HCT116 (cell line): Measurements from ENCODE around the gene OPCML.

Experiments used
- CEBPB ChIP-seq: IDR thresholded peaks from 2 replicates; pipeline ENCODE4 v1.6.1; 2012; ENCODE audit warnings: low read depth
- ELF1 ChIP-seq: IDR thresholded peaks from 2 replicates; pipeline ENCODE4 v1.6.1; 2012; ENCODE audit warnings: low read depth, borderline replicate concordance
- JUND ChIP-seq: IDR thresholded peaks from 2 replicates; pipeline ENCODE4 v1.6.1; 2012
- POLR2A ChIP-seq: IDR thresholded peaks from 2 replicates; pipeline ENCODE4 v1.7.0; 2011; ENCODE audit warnings: borderline replicate concordance; ENCODE audit not compliant: insufficient read depth, insufficient read length; ENCODE audit errors: extremely low read depth
- POLR2AphosphoS5 ChIP-seq: IDR thresholded peaks from 2 replicates; pipeline ENCODE4 v1.6.1; 2011; ENCODE audit warnings: mild to moderate bottlenecking, low read depth, low read length, moderate library complexity
- RAD21 ChIP-seq: IDR thresholded peaks from 2 replicates; pipeline ENCODE4 v1.6.1; 2012; ENCODE audit warnings: low read depth, mild to moderate bottlenecking
- SIN3A ChIP-seq: IDR thresholded peaks from 2 replicates; pipeline ENCODE4 v1.6.1; 2012; ENCODE audit warnings: low read depth
- SP1 ChIP-seq: IDR thresholded peaks from 2 replicates; pipeline ENCODE4 v1.6.1; 2012; ENCODE audit warnings: low read depth
- YY1 ChIP-seq: IDR thresholded peaks from 2 replicates; pipeline ENCODE4 v1.6.1; 2011; ENCODE audit warnings: low read length, low read depth, moderate library complexity, mild to moderate bottlenecking; ENCODE audit not compliant: insufficient replicate concordance; ENCODE audit errors: extremely low read depth
- ZNF274 ChIP-seq: fragments of 200-500 bp; sonication (Bioruptor generic); IDR thresholded peaks from 2 replicates; pipeline ENCODE4 v1.6.1; 2014; ENCODE audit warnings: mild to moderate bottlenecking, low read depth, low read length, inconsistent platforms
- TF ChIP-seq, protein P1 (sequence below): IDR thresholded peaks from 2 replicates; pipeline ENCODE4 v1.6.1; 2012
- TF ChIP-seq, protein P2 (sequence below), 3 experiments: fragments of 200-600 bp in 1 of 3; sonication (generic) in 1 of 3; IDR thresholded peaks in 2 of 3; conservative IDR thresholded peaks in 1 of 3; 2 replicates each; pipeline ENCODE4 v1.5.1; 2012 to 2017; ENCODE audit warnings: low read depth in 2 of 3, low read length in 2 of 3, antibody characterized with exemption in 1 of 3, borderline replicate concordance in 1 of 3, control low read depth in 1 of 3, mild to moderate bottlenecking in 1 of 3, mixed read lengths in 1 of 3, mixed run types in 1 of 3, moderate library complexity in 1 of 3; ENCODE audit not compliant: insufficient read depth in 1 of 3
- TF ChIP-seq, protein P3 (sequence below): IDR thresholded peaks from 2 replicates; pipeline ENCODE4 v1.6.1; 2012; ENCODE audit warnings: low read depth
- TF ChIP-seq, protein P4 (sequence below): IDR thresholded peaks from 2 replicates; pipeline ENCODE4 v1.6.1; 2012

DNA sequence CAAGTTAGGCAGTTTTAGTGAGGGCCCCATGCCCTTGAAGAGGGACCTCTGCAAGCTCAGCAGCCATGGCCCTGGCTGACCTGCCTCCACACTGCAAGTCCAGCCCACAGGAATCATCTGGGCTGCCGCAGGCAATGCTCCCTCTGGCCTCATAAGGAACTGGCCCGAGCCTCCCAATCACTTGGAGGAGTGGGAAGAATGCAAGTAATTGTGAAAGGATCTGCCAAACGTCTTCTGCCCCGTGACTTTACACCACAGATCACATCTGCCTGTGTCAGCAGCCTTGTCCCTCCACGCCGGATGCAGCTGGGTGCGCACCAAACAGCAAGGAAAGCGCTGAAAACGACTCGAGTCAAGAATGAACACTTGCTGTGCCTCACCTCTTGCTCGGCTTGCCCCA, 23.8 kb downstream of the OPCML start:
- TF ChIP-seq, protein P1, sequence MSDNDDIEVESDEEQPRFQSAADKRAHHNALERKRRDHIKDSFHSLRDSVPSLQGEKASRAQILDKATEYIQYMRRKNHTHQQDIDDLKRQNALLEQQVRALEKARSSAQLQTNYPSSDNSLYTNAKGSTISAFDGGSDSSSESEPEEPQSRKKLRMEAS, result no peak
- TF ChIP-seq ELF1 (no peak), POLR2A (no peak), SP1 (no peak), ZNF274 (no peak), POLR2AphosphoS5 (no peak), SIN3A (no peak), CEBPB (no peak), JUND (no peak), YY1 (no peak), RAD21 (no peak)
- TF ChIP-seq, protein P2, sequence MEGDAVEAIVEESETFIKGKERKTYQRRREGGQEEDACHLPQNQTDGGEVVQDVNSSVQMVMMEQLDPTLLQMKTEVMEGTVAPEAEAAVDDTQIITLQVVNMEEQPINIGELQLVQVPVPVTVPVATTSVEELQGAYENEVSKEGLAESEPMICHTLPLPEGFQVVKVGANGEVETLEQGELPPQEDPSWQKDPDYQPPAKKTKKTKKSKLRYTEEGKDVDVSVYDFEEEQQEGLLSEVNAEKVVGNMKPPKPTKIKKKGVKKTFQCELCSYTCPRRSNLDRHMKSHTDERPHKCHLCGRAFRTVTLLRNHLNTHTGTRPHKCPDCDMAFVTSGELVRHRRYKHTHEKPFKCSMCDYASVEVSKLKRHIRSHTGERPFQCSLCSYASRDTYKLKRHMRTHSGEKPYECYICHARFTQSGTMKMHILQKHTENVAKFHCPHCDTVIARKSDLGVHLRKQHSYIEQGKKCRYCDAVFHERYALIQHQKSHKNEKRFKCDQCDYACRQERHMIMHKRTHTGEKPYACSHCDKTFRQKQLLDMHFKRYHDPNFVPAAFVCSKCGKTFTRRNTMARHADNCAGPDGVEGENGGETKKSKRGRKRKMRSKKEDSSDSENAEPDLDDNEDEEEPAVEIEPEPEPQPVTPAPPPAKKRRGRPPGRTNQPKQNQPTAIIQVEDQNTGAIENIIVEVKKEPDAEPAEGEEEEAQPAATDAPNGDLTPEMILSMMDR (IDR thresholded peaks at IDR 0.05 in 2 of 3, conservative IDR thresholded peaks at IDR 0.05 in 1 of 3; ENCODE audit: borderline replicate concordance in 1 of 3, insufficient read depth in 1 of 3, low read depth in 2 of 3, low read length in 2 of 3), result no peak
- TF ChIP-seq, protein P3, sequence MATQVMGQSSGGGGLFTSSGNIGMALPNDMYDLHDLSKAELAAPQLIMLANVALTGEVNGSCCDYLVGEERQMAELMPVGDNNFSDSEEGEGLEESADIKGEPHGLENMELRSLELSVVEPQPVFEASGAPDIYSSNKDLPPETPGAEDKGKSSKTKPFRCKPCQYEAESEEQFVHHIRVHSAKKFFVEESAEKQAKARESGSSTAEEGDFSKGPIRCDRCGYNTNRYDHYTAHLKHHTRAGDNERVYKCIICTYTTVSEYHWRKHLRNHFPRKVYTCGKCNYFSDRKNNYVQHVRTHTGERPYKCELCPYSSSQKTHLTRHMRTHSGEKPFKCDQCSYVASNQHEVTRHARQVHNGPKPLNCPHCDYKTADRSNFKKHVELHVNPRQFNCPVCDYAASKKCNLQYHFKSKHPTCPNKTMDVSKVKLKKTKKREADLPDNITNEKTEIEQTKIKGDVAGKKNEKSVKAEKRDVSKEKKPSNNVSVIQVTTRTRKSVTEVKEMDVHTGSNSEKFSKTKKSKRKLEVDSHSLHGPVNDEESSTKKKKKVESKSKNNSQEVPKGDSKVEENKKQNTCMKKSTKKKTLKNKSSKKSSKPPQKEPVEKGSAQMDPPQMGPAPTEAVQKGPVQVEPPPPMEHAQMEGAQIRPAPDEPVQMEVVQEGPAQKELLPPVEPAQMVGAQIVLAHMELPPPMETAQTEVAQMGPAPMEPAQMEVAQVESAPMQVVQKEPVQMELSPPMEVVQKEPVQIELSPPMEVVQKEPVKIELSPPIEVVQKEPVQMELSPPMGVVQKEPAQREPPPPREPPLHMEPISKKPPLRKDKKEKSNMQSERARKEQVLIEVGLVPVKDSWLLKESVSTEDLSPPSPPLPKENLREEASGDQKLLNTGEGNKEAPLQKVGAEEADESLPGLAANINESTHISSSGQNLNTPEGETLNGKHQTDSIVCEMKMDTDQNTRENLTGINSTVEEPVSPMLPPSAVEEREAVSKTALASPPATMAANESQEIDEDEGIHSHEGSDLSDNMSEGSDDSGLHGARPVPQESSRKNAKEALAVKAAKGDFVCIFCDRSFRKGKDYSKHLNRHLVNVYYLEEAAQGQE, result no peak
- TF ChIP-seq, protein P4, sequence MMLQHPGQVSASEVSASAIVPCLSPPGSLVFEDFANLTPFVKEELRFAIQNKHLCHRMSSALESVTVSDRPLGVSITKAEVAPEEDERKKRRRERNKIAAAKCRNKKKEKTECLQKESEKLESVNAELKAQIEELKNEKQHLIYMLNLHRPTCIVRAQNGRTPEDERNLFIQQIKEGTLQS, result no peak
